ENCODE data around the gene DLEC1.
"Not testable (repeated sequence)": the region's sequence is repeated elsewhere in the genome, so short reads cannot be mapped to it uniquely, and the experiment has no call there.

Gene DLEC1

GRCh38 chr3:38155825-38156224 lies 116.8 kb downstream of the DLEC1 start:
- no peak overlapping the region for H3K4me3 ChIP-seq (ENCODE audit: control insufficient read depth, low read depth, low read length)
- no peak for DNase-seq (ENCODE audit: low read depth)
- TF ChIP-seq CTCF (IDR thresholded peaks at IDR 0.05; ENCODE audit: control insufficient read depth, insufficient read depth, low read depth, low read length, missing control alignments): no peak

GRCh38 chr3:38157117-38157516 lies 118.1 kb downstream of the DLEC1 start:
- H3K4me3 ChIP-seq (ENCODE audit: control insufficient read depth, low read depth, low read length): no peak overlapping the region
- no peak for DNase-seq (ENCODE audit: low read depth)
- no peak for TF ChIP-seq CTCF (IDR thresholded peaks at IDR 0.05; ENCODE audit: control insufficient read depth, insufficient read depth, low read depth, low read length, missing control alignments)

- no peak for TF ChIP-seq CTCF (IDR thresholded peaks at IDR 0.05; ENCODE audit: control insufficient read depth, insufficient read depth, low read depth, low read length, missing control alignments)
- H3K4me3 ChIP-seq (ENCODE audit: control insufficient read depth, low read depth, low read length): no peak overlapping the region
- no peak for DNase-seq (ENCODE audit: low read depth)
Measured at GRCh38 chr3:38157595-38157994, 118.6 kb downstream of the DLEC1 start.

GRCh38 chr3:38158472-38158871 lies 119.5 kb downstream of the DLEC1 start:
- no peak overlapping the region for H3K4me3 ChIP-seq (ENCODE audit: control insufficient read depth, low read depth, low read length)
- no peak for DNase-seq (ENCODE audit: low read depth)
- TF ChIP-seq CTCF (IDR thresholded peaks at IDR 0.05; ENCODE audit: control insufficient read depth, insufficient read depth, low read depth, low read length, missing control alignments): no peak

GRCh38 chr3:38160704-38161103 lies 121.7 kb downstream of the DLEC1 start:
- not testable (repeated sequence) for DNase-seq (ENCODE audit: low read depth); H3K4me3 ChIP-seq (ENCODE audit: control insufficient read depth, low read depth, low read length)

- no peak for TF ChIP-seq CTCF (IDR thresholded peaks at IDR 0.05; ENCODE audit: control insufficient read depth, insufficient read depth, low read depth, low read length, missing control alignments)
- H3K4me3 ChIP-seq (ENCODE audit: control insufficient read depth, low read depth, low read length): no peak overlapping the region
- DNase-seq (ENCODE audit: low read depth): no peak
Measured at GRCh38 chr3:38163117-38163840, 124.3 kb downstream of the DLEC1 start.

- DNase-seq (ENCODE audit: low read depth): no peak
- TF ChIP-seq CTCF (IDR thresholded peaks at IDR 0.05; ENCODE audit: control insufficient read depth, insufficient read depth, low read depth, low read length, missing control alignments): no peak
- peak overlapping the region; percentile 91 for H3K4me3 ChIP-seq (ENCODE audit: control insufficient read depth, low read depth, low read length)
Measured at GRCh38 chr3:38163841-38164642, 125.0 kb downstream of the DLEC1 start.

Data from AG09309 (cell line).